ENCODE data around the gene BRSK2.
"Not testable (repeated sequence)": the region's sequence is repeated elsewhere in the genome, so short reads cannot be mapped to it uniquely, and the experiment has no call there.

DNA sequence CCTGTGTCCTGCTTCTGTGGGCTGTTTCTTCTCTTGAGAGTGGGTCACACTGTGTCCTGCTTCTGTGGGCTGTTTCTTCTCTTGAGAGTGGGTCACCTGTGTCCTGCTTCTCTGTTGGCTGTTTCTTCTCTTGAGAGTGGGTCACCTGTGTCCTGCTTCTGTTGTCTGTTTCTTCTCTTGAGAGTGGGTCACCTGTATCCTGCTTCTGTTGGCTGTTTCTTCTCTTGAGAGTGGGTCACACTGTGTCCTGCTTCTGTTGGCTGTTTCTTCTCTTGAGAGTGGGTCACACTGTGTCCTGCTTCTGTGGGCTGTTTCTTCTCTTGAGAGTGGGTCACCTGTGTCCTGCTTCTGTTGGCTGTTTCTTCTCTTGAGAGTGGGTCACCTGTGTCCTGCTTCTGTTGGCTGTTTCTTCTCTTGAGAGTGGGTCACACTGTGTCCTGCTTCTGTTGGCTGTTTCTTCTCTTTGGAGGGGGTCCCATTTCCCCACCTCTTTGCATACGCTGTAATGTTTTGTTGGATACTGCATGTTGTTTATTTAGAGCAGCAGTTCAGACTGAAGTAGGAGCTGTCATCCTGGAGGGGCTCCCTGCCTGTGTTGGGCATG is 28.6 kb downstream of the BRSK2 start:
- not testable (repeated sequence) for TF ChIP-seq POLR2AphosphoS5, EP300 (IDR thresholded peaks at IDR 0.05)
- TF ChIP-seq, protein P1, sequence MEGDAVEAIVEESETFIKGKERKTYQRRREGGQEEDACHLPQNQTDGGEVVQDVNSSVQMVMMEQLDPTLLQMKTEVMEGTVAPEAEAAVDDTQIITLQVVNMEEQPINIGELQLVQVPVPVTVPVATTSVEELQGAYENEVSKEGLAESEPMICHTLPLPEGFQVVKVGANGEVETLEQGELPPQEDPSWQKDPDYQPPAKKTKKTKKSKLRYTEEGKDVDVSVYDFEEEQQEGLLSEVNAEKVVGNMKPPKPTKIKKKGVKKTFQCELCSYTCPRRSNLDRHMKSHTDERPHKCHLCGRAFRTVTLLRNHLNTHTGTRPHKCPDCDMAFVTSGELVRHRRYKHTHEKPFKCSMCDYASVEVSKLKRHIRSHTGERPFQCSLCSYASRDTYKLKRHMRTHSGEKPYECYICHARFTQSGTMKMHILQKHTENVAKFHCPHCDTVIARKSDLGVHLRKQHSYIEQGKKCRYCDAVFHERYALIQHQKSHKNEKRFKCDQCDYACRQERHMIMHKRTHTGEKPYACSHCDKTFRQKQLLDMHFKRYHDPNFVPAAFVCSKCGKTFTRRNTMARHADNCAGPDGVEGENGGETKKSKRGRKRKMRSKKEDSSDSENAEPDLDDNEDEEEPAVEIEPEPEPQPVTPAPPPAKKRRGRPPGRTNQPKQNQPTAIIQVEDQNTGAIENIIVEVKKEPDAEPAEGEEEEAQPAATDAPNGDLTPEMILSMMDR (IDR thresholded peaks at IDR 0.05) = not testable (repeated sequence)

Data from gastroesophageal sphincter (tissue), 3 donors.